ENCODE measurements around the gene ERBB4. TPM values are rescaled to one million over a fixed set of nuclear protein-coding genes. Genes with fewer than 3 reads are reported as not detected.
A peak's percentile ranks its signal among the peaks of the same experiment; 100 is the strongest.

ERBB4 gene
- total RNA-seq, 1 experiment from 2014 or later = not detected

DNA sequence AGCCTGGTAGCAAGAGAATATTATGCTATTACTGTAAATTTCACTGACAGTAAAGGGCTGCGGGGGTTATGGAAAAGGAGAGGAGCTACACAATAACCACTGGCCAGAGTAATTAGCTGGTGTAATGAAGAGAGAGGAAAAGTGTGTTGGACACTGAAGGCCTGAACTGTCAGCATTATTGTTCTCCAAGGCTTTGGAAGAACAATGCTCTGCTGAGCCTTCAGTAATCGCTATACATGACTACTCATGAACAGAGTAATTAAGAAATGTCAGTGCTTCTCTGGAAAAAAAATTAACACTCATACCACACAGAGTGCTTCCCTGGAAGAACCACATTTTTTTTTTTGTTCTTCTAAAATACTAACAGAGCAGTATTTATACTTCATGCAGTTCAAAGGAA is 1050.9 kb downstream of the ERBB4 start:
- DNase-seq (ENCODE audit: low spot score) = no peak

DNA sequence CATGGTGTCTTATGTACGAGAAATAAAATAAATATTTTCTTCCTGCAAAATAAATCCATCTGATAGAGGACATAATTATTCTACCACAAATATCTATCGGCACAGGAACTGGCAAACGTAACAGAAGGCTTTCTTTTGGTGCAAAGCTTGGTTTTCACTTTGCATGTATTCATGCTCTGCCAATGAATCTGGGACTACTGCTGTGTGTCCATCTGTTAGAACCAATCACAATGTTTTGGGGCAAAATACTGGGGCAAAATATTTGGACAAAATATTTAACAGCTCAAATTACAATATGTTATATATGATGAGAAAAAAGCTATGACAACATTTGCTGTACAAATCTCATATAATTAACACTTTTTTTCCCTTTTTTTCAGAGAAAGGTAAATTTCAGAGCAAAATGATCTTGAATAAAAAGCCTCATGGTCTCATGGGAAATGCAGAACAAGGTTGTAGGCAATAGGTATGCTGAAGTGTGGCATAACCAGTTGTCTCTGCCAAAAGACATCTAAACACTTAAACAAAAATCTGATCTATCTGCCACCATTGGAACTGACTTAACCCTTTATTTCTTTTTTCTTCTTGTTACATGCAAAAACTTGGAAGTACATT is 1059.0 kb downstream of the ERBB4 start:
- DNase-seq (ENCODE audit: low spot score) = no peak

DNA sequence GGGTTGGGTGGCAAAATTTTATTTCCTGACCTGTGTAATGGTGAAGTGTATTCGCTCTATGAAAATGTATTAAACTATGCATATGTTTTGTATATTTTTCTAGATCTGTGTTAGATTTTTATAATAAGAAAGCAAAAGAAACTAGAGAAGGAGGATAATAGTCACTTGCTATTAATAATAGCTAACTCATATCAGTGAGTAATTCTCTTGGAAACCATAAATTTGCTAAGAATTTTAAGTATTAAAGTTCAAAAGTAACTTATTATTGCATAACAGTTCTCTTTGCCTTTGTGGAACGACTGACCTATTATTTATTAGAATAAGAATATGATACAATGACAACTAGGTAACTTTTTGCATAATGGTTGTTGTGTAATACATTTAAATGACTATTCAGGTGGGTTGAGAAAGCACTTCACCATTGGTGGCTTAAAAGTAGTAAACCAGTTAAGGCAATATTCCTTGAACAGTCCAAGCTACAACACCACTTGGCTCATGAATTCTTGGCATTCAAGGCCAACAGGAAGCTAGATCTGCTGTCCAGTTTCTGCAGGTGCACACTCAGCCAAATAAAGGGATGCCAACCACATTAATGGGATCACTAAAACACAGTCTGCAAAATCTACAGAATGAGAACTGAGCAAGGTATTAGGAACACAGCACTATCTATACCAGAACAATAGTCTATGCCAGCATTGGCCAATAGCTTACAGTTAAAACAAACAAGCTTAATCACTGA is 1060.9 kb downstream of the ERBB4 start:
- DNase-seq (ENCODE audit: low spot score) = no peak

DNA sequence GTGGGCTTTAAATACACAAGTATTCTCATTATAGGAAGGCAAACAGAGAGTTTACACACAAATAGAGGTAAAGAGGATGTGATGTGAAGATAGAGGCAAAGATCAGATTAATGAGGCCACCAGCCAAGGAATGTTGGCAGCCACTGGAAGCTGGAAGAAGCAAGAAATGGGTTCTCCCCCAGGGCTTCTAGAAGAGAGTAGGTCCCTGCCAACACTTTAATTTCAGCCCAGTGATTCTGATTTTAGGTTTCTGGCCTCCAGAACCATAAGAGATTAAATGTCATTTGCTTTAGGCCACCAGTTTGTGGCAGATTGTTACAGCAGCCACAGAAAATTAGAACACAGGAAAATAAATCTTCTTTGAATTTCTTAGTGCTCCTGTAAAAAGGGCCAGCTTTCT is 1065.5 kb downstream of the ERBB4 start:
- DNase-seq (ENCODE audit: low spot score) = no peak

DNA sequence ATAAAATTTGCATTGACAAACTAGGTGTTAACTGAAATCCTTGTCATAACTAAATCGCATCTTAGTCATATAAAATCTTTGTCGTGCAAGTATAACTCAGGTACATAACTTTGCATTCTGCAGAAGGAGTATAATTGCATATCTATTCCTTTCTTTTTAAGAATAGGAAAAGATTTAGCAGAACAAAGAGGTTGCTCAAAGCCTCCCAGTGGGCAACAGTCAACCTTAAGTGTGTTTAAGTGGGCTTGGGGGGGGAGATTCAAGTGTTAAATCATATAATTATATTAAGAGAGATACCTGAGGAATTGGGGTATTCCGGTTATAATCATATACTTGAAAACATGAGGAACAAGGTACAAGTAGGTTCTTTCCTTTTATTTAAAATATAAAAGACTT is 1068.9 kb downstream of the ERBB4 start:
- DNase-seq (ENCODE audit: low spot score) = no peak

DNA sequence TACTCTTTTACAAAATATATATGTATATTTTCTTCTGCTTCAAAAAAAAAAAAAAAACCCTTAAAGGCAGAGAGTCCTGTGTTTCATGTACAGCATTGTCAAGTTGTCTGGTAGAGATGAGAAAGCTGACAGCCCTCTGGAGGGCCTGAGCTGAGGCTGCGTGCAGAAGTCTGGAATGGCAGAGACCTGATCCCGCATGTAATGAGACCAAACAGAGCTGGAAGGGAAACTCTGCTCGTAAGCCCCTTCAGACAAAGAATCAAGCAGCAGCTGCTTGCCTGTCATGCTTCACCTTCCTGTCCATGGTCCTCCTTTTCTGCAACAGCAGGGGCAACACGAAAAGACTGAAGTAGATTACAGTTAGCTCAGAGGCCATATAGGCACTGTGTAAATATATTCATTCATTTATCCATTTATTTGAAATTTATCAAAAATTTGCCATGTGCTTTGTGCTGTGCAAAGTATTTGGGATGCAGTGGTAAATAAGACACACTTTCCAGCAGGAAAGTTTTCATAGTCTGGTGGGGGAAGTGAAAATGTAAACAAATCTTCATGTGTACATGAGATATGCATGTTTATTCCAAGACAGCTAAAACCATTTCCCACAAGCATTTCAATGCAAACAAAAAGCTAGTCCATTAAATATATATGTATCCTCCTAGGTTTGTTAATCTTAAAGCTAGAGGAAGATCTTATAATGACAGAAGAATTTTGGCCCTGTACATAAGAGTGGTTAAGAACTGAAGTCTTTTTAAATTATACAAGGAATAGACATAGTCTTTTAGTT is 1069.5 kb downstream of the ERBB4 start:
- no peak for DNase-seq (ENCODE audit: low spot score)

DNA sequence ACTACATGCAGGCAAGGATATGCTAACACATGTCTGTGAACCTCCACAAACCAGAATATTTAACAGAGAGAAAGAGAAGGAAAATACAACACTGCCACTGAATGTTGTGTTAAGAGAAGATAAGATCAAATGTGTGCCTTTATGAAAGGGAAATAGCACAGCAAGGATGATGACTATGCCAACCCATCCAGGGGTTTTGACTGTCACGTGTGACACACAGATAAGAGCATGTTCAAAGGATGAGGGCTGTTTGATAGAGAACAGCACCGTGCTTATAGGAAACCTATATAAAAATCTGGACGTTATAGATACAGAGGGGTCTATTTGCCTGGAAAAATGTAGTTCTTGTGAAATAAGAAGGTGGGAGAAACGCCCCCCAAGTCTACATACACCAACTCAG is 1070.4 kb downstream of the ERBB4 start:
- DNase-seq (ENCODE audit: low spot score) = no peak

DNA sequence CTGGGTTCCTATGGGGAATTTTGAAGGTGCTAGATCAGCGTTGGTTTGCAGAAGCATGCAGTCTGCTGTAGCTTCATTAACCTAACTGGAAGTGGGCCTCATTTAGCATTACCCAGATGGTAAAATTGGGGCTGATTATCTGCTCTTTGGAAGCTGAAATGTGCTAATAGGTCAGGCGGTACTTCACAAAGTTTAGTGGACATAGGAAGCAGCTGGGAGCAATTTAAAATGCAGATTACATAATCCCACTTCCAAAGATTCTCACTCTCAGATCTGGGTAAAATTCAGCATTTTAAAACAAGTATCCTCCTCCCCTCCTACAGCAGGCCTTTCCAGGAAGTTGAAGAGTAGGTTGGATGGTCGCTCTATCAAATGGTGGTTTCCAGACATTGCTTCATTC is 1075.2 kb downstream of the ERBB4 start:
- no peak for DNase-seq (ENCODE audit: low spot score)

DNA sequence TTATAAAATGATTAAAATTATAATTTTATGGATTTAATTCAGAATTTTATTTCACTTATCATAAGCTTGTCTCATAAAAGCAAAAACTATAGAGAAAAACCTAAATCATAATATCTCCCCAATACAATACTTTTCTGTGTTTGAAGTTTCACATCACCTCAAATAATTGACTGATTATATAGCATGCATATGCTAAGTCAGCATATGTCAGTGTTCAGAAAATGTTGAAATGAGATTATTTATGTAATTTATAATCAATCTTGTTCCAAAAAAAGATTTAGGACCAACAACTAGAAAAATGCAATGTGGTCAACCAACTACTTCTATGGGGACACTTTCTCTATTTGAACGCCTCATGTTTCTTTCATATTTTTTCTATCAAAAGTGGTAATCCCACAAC is 1079.6 kb downstream of the ERBB4 start:
- DNase-seq (ENCODE audit: low spot score) = no peak

DNA sequence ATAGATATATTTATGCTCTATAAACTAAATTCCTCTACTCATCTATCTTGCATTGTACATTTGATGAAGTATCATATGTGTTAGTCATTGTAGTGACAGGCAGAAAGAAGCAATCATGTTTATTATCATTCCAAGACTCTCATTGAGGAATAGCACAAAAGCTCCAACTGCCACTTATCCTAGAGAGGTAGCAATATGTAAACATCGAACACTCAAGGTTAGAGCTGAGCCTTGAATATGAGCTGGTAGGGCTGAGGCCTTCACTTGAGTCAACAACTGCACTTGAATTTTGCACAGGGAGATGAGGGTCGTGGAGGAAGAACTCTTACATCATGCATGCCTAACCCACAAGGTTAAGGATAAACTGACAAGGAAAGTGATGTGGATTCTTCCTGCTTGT is 1081.3 kb downstream of the ERBB4 start:
- no peak for DNase-seq (ENCODE audit: low spot score)

DNA sequence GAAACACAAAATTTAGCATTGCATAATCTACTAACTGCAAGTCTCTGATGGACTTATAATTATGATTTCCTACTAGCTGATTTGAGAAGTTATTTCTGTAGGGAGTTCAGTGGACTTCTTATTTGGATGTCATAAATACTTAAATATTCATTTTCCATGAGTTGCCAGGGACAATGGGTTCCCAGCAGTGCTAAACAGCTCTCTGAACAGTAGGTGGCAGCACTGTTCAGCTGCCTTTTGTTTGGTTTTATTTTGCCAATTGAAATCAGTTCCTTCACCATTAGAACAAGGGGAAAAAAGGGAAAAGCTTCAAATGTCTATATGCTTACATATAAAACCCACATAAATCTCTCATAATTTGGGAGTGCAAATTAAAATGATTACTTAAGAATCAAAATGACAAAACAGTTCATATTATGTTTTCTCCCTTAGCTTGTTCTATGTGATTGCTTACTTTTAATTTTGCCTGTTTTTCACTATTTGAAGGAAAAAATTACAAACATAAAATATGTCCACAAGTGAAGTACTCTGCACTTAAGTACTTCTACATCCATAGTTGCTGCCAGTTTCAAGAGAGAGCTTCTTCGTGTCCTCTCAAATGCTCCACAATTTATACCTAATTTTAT is 1083.3 kb downstream of the ERBB4 start:
- peak; percentile 76 for DNase-seq (ENCODE audit: low spot score)

DNA sequence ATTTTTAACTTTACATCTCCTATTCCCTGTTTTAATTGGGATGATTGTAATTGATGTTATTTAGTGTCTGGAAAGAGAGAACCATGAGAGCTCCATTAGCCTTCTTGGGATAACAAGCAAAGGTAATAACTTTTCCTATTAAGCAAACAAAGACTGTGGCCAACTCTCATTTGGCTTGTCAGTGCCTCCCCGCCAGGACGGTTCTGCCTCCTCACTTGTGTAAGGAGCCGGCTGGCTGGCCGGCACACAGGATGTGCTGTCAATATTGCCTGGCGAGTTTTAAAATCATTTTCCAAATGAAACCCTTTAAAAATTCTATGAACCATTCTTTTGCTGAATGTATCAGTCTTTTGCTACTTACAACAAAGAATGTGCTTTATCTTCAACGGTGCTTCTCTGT is 1083.9 kb downstream of the ERBB4 start:
- DNase-seq (ENCODE audit: low spot score) = no peak

DNA sequence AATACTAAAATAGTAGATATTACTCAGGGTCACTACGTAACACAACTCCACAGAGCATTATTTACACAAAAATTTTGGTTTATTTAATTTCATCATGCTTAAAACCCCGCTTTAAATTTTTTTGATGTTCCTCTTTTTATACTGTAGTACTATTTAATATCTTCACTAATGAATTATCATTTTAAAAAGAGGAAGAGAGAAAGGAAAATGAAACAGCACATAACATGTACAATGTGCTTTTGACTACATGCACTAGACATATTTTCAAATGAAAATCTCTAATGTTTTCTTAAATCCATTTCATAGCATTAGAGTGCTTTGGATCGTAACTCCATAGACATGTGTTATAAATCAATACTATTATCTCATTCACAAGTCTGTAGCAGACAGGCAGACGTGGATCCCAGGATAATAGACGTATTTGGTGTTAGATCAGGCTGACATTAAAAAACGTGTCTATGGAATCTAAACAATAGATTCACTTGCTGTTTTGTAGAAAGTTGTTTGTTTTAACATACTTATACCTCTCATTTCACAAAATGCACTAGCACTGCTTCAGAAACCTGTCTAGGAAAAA is 1085.2 kb downstream of the ERBB4 start:
- no peak for DNase-seq (ENCODE audit: low spot score)

DNA sequence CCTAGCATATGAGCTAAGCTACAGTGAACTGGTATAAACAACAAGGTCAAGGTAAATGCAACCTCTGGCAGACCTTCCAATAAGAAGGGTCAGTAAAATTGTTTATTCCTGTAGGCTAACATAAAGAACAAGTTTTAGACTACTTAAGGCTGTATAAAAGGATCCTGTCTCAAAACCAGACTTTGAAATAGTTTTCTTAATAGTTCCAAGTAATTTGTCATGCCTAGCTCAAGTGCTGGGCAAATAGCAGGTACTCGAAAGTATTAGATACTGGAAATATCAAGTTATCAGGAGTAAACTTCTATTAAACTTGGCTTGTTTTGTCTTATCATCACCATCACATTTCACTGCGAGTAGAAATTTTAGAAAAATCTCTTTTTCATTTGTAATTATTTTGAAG is 1087.0 kb downstream of the ERBB4 start:
- no peak for DNase-seq (ENCODE audit: low spot score)

DNA sequence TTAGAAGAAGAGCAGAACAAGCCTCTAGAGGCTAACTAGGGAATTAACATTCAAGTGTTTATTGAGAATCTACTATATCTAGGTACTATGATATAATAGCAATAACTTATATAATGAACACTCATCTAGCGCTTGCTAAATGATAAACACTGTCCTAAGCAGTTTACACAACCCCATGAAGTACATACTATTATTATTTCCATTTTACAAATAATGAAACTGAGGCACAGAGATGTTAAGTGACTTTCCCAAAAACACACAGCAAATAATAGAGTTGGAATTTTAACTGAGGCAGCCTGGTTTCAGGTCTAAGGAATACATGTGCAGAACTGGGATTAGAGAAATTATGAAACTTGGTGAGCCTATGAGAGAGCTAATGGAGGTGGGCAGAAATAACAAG is 1088.8 kb downstream of the ERBB4 start:
- no peak for DNase-seq (ENCODE audit: low spot score)

DNA sequence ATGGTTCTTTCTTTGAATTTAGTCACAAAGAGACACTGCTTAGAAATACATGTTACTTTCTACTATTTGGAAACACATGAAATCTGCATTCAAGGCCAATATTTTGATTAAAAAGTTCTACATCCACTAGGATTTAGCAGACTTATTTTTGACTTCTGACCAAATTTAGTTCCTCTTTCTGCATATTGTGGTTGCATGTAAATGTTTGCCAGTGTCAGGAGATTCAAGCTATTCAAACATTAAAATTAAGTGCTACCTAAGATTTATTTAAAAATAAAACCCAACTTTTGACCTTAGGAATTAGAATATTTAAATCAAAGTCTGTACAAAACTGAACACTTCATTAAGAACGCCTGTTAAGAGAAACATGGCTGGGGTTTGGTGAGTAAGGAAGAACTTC is 1091.1 kb downstream of the ERBB4 start:
- DNase-seq (ENCODE audit: low spot score) = no peak

DNA sequence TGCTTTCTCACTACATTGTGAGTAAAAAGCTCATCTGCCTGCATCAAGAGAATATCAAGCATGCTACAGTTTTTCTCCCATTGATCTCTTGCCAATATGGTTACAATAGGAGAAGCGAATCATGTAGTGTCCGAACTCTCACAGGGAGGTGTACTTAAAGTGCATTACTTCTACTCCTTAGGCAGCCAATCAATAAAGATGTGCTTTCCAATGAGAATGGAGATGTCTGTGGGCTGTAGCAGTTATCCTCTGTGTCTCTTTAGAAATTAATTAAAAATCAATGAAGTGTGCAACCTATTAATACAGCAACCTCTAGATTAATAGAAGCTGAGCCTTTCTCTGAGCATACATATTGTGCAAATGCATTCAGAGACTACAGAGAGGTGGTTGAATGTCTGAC is 1098.5 kb downstream of the ERBB4 start:
- DNase-seq (ENCODE audit: low spot score) = no peak

DNA sequence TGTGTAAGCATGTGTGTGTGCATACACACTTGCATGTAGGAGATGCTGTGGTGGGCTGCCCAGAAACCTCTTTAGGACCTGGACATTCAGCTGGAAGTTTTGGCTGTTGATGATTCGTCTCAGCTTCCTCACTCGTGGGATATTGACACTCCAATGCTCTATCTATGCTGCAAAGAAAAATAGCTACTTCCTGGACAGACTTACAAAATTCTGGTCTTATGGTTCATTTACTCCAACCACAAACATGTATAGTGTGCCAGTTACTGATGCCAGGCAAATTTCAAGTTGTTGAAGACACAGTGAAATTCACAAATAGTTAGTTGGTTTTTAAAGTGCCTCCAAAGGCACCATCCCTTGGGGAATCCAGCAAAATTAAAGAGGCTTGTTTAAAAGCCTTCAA is 1099.6 kb downstream of the ERBB4 start:
- no peak for DNase-seq (ENCODE audit: low spot score)

DNA sequence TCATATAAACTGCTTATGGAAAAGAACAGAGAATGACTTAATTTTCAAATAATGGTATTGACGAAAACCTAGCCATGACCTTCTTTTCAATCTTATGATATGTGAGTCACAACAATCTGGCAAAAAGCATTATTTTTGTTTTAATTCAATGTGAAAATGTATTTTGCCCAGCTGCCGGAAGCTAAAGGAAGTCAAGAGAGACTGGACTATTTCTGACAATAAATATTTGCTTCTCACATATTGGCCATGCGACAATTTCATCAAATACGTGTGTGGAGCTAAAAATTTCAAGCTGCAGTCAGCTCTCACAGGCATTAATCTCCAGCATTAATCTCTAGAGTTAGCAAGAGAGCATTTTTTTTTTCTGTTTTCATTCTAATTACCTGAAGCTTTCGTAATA is 1101.2 kb downstream of the ERBB4 start:
- DNase-seq (ENCODE audit: low spot score) = no peak

DNA sequence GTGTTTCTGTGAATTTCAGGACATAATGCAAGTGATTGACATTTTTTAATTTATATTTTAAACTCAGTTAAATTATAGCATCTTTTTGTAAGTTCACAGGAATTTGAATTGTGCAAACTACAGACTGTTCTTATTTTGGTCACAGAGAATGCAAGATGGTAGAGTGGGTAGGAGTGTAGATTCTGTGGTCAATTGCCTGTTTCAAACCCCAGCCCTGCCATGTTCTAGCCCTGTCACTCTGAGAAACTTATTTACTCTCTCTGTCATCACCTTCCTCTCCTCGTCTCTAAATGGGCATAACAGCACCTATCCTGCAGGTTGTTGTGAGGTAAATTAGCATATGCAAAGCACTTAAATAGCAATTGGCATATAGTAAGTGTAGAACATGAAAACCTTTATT is 1102.4 kb downstream of the ERBB4 start:
- DNase-seq (ENCODE audit: low spot score) = no peak

DNA sequence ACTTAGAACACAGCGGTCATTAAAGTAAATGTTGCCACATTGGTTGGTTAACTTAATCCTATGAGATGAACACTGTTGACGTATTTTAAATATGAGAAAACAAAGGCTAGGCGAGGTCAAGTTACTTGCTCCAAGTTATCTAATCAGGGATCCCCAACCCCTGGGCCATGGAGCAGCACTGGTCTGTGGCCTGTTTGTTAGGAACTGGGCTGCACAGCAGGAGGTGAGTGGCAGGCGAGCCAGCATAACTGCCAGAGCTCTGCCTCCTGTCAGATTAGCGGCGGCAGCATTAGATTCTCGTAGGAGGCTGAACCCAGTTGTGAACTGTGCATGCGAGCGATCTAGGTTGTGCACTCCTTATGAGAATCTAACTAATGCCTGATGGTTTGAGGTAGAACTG is 1103.3 kb downstream of the ERBB4 start:
- DNase-seq (ENCODE audit: low spot score) = no peak

DNA sequence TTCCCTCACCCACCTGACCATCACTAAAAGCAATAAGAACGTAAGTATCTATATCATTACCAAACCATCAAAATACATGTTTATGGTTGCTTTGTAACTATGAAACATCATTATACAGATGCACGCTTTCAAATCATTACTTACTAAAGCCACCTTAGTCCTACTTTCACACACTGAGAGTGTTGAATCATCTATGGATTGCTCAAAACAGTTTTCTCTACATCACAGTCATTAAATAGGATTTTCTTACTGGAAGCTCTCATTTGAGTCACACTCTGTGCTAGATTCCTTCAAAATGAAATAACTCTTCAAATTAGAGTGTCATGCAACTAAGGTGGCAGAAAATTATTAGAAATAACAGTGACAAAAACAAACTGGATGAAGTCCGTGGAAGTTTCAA is 1103.8 kb downstream of the ERBB4 start:
- no peak for DNase-seq (ENCODE audit: low spot score)
